Gastrocnemius medialis (tissue), 4 donors: ENCODE measurements around the gene KCNC4.

ENCODE experiments used
- CTCF ChIP-seq, 5 experiments: fragments of 450-650 bp in 3 of 5; fragments of 200-600 bp in 2 of 5; sonication (generic) in 2 of 5; IDR thresholded peaks in 4 of 5; conservative IDR thresholded peaks in 1 of 5; 1 replicate in 4 of 5; 2 replicates in 1 of 5; pipeline ENCODE4 v1.5.1; 2016 to 2019; ENCODE audit warnings: antibody characterized with exemption in 5 of 5, mild to moderate bottlenecking in 3 of 5, moderate library complexity in 3 of 5
- POLR2A ChIP-seq, 2 donors: fragments of 450-650 bp; IDR thresholded peaks; one replicate each; pipeline ENCODE4 v1.6.1; 2017; ENCODE audit warnings: antibody characterized with exemption in 2 of 2, mild to moderate bottlenecking in 2 of 2, moderate library complexity in 2 of 2

GRCh38 chr1:110201157-110201825 is 8.8 kb upstream of the KCNC4 start:
- TF ChIP-seq CTCF (IDR thresholded peaks at IDR 0.05 in 4 of 5, conservative IDR thresholded peaks at IDR 0.05 in 1 of 5) (no peak), POLR2A (IDR thresholded peaks at IDR 0.05) (no peak)
